Astrocyte of the cerebellum (primary cell): ENCODE results near the gene SURF1.

Experiments used
- DNase-seq: peaks from one replicate; pipeline ENCODE4 v3.0.0-alpha.2; 2011; ENCODE audit warnings: low read depth
- H3K4me3 ChIP-seq: 2 replicates; pipeline ENCODE4 v1.5.1; 2011; ENCODE audit warnings: mild to moderate bottlenecking, low read depth, low read length, moderate library complexity
- CTCF ChIP-seq: IDR thresholded peaks from 2 replicates; pipeline ENCODE4 v1.5.1; 2012; ENCODE audit warnings: low read length, low read depth, moderate library complexity, mild to moderate bottlenecking; ENCODE audit errors: missing control alignments
- in situ Hi-C: cut with HindIII; loops from 2 replicates; pipeline ENCODE4 v1.10.0; 2017; ENCODE audit warnings: low sequenced_read_pairs

The SURF1 gene

GRCh38 chr9:133366435-133366834 lies 10.1 kb upstream of the SURF1 start:
- no peak overlapping the region for H3K4me3 ChIP-seq
- no peak for TF ChIP-seq CTCF
- in situ Hi-C loops = no loop called here
- no peak for DNase-seq

DNA sequence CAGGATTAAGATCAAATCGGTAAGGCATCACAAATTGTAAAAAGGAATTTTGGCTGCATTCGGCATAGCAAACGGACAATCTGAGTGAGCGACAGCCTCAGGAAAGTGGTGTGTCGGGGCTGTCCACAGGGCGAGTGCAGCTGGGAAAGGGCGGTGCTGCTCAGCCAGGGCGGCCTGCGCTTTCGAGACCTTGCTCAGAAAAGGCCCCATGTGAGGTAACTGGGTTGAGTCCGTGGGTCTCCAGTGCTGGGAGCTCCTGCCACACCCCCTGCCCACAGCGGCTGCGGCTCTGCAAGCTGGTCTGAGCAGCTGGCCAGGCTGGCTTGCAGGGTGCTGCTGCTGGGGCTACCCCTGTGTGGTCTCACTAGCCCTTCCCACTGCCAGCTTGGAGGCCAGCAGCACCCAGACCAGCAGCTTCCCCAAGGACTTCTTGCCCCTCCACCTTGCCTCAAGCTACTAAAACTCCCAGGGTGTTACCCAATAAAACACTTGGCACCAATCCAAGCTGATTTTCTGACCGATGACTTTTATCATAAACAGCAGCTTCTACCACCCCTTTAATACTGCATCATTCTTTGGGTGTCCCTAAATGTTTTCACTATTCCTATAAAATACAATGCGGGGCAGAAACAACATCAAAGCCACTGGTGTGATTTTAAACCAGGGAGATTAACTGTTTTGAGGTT lies 6.2 kb upstream of the SURF1 start:
- no peak overlapping the region for H3K4me3 ChIP-seq
- in situ Hi-C loops = no loop called here

DNA sequence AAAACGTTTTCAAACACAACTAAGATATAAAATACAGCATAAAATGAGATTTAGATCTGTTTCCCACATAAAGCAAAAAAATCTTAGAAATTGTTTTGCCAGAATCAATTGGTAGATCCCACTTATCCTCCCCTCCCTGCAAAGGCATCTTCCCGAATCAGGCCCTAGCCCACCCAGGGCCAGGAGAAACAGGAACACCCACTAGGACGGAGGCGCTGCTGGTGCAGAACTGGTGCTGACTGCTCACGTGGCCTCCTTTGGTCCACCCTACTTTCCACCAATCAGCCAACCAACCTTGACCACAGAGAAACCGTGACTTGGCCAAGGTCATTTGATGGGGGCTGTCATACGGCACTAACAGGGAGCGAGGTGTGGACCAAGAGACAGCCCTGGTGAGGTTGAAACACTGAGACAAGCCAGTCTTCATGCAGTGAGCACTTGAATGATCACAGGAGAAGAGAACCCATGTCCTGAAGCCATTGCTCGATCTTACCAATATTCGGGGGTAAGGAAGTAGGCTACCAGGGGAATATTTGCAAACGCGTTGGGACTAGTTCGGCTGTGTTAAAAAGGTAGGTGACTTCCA lies 5.3 kb upstream of the SURF1 start:
- TF ChIP-seq CTCF = no peak
- in situ Hi-C loops = no loop called here
- DNase-seq = no peak
- H3K4me3 ChIP-seq = no peak overlapping the region

More for the DNA sequence above, 6.2 kb upstream of the SURF1 start:
- no peak for DNase-seq
- TF ChIP-seq CTCF = no peak

GRCh38 chr9:133360400-133361393 lies 4.4 kb upstream of the SURF1 start:
- H3K4me3 ChIP-seq = no peak overlapping the region
- DNase-seq = no peak
- no peak for TF ChIP-seq CTCF
- in situ Hi-C loops = no loop called here

- TF ChIP-seq CTCF = peak; percentile 17
- H3K4me3 ChIP-seq = no peak overlapping the region
- in situ Hi-C loops = no loop called here
- DNase-seq = no peak
Measured at GRCh38 chr9:133359399-133360175, 3.3 kb upstream of the SURF1 start.

DNA sequence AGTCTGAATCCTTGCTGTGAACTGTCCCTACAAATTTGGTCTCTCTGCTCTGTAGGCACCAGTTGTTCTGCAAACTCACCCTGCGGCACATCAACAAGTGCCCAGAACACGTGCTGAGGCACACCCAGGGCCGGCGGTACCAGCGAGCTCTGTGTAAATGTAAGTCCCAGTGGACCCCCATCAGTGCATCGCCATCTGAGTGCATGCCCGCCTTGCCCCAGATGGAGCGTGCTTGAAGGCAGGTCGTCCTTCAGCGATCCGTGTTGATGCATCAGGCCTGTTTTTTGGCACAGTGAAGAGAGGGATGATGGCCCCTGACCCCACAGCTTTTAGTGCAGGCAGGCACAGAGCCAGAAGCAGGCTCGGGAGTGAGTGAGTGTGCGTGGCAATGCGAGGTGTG lies 1.4 kb upstream of the SURF1 start:
- no peak overlapping the region for H3K4me3 ChIP-seq
- no peak for TF ChIP-seq CTCF
- DNase-seq = no peak

More for the DNA sequence above, 1.4 kb upstream of the SURF1 start:
- in situ Hi-C loops = no loop called here
